GM20431 (cell line): Measurements from ENCODE around the gene CMTM2.
"Not testable (repeated sequence)": the region's sequence is repeated elsewhere in the genome, so short reads cannot be mapped to it uniquely, and the experiment has no call there.

Source experiments
- in situ Hi-C: fragments of 300-500 bp; cut with MseI, MboI; formaldehyde crosslinking; loops from one replicate; pipeline ENCODE4 v1.15.0; 2020; ENCODE audit warnings: low sequenced_read_pairs; ENCODE audit not compliant: unreplicated experiment

CMTM2 gene

DNA sequence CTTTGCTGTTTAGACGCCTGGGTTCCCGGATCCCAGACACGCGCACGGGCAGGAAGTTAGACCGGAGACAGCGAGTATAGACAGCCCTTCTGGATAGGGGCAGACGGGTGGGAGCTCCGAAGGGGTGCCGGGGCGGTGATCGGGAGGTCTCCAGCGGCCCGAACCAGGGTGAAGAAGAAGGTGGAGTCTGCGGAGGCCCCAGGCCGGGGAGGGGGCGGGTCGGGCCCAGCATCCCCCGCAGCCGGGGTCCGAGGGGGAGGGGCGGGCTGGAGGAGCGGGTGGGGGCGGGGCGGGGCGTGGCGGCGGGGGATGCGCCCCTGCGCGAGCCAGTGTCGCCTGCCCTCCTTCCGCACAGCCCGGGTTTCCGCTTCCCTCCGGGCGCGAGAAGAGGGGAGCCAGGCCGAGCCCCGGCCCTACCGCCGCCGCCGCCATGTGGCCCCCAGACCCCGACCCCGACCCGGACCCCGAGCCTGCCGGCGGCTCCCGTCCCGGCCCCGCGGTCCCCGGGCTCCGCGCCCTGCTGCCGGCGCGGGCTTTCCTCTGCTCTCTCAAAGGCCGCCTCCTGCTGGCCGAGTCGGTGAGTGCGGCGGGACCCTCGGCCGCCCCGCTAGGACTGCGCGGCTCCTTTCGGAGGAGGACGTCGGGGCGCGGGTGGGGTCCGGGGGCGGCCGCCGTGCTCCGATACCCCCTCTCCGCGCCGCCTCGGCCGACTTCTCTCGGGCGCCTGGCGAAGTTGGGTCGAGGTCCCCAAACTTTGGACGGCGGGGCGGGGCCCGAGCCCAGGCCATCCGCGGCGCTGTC lies 25.3 kb downstream of the CMTM2 start, which contains the start of gene CMTM3:
CMTM3 (plus strand) TSS at position 329 of the 801 bp plus-strand sequence; CDS start at position 431, 102 bp downstream.
- in situ Hi-C loops = no loop called here

DNA sequence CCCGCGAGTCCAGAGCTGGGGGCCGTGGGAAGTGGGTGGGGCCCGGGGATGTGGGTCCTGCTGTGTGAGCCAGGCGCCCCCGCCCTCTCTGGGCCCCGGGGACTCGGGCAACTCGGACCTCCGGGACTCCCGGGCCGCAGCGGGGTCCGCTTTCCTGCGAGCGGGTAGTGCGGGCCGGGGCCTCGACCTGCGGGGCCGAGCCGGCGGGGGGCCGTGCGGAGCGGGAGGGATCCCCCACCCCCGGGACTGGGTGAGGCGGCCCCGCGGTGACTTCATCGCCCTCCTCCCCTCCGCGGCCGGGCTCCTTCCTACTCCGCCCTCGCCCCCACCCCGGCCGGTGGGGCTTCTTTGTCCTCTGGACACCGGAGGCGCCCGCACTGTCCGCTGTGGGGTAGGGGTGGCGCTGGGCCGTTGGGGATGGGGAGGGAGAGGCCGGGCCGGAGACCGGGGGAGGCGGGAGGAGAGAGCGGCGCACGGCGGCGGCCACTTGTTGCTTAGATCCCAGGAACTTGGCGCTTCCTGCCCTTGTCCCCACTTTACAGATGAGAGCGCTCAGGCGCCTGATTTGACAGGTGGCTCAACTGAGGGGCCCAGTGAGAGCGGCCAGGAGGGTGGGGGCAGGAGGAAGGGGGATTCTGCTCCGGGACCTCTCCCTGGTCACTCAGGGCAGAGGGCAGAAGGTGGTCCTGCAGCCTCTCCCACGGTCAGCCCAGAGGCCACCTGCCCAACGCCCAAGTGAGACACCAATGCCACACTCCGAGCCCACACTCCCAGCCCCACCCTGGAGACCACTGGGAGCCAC lies 26.1 kb downstream of the CMTM2 start:
- in situ Hi-C loops = no loop called here

DNA sequence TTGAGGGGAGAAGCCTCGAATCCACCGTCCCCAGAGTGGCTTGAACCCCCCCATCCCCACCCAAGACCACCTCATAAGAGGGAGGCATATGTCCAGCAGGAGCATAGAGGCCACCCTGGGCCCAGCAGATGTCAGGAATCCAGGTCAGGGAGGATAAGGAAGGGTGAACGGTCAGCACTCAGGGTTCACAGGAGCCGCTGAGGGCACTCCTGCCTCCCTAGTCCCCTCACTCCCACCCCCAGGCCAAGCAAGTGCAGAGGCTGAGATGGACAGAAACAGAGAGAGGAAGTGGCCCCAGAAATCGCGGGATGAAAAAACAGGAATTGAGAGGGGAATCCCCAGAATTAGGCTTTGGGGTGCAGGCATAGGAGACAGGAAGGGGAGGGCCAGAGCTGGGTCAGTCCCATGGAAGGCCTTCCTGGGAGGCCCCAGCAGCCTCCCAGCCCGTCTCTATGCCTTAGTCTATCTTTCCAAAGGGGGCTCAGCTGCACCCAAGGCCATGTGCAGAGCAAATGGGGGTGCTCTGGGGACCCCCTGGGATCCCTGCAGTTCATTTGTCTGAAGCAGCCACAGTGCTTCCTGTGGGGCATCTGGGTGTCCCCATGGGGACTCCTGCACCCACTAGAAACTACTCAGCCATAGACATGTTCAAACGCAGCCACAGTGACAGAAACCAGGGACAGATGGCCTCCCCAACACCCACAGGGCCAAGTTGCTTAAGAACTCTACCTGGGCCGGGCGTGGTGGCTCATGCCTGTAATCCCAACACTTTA lies 26.9 kb downstream of the CMTM2 start:
- in situ Hi-C loops = no loop called here

DNA sequence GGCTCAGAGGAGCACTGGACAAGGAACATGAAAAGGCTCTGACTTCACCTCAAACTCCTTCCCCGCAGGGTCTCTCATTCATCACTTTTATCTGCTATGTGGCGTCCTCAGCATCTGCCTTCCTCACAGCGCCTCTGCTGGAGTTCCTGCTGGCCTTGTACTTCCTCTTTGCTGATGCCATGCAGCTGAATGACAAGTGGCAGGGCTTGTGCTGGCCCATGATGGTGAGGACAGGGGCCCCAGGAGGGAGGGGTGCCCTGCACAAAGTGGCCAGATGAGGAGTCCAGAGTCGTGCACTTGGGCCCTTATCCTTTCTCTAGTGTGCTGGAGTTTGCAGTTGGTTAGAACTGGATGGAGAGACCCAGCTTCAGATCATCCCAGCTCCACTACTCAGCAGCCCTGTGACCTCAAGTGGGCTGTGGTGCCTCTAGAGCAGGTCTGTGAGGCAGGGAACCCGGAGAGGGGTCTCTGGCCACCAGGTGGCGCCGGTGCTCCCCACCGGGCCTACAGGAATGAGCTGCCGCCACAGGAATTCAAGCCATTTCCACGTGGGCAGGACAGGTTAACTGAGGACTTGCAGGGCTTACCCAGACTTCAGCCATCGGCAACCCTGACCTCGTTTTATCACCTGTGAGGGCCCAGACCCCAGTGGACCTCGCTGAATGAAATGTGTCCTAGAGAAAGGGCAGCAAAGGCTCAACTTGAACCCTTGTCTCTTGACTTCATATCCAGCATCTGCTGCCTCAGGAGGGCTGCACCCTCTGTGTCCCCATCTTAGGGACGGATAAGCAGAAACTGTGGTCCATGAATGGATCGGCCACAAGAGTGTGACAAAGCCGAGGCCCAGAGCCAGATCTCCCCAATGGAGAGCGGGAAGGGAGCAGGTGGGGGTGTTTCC lies 29.2 kb downstream of the CMTM2 start:
- in situ Hi-C loops = no loop called here

DNA sequence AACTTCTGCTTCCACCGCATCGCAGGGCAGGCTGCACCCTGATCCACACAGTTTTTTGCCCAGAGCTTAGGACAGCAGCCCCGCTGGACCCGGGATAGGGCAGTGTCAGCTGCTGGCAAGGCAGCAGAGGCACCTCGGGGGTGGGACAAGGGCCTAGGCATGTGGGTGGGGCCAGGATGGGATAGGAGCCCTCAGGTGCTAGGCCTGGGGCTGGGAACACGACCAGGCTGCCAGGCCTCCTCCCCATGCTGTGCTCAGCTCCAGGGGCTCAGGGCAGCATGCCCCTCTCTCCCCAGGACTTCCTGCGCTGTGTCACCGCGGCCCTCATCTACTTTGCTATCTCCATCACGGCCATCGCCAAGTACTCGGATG lies 29.9 kb downstream of the CMTM2 start:
- in situ Hi-C loops = no loop called here

DNA sequence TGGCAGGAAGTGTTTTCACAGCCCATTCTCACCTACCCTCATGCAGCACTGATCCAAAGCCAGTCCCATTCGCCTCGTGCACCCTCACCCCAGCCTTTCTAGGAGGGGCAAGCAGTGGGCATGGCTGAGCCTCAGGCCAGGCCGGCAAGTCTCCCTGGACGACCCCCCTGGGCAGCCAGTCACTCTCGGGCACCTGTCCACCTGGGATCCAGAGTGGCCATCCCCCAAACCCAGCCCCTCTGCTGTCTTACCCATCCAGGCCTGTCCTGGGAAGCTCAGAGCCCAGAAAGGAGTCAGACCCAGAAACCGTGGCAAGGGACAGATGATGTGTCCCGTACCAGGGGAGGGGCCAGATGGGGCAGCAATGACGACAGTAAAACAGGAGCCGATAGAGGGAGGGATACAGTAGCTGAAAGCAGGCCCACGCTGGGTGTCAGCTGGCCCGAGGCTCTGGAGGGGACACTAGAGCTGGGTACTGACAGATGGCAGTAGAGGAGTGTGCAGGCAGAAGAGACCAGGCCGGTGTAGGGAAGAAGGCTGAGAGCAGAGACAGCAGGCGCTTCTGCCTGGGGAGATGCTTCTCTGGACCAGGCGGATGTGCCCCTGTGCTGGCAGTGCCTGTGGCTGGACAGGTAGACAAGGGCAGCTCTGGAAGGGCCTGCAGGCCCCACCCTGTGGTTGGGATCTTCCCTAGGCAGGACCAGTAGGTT lies 31.0 kb downstream of the CMTM2 start:
- in situ Hi-C loops = no loop called here

DNA sequence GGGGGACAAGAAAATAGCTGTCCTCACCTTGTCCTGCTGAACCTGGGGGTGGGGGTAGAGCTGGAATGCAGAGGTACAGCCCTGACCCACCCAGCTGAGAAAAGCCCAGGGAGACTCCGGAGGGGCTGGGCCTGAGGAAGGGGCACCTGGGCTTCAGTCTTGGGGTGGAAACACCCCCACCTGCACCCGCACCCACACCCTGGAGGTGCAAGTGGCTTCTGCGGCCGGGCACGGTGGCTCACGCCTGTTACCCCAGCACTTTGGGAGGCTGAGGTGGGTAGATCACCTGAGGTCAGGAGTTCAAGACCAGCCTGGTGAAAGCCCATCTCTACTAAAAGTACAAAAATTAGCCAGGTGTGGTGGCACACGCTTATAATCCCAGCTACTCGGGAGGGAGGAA lies 32.6 kb downstream of the CMTM2 start:
- in situ Hi-C loops = not testable (repeated sequence)

DNA sequence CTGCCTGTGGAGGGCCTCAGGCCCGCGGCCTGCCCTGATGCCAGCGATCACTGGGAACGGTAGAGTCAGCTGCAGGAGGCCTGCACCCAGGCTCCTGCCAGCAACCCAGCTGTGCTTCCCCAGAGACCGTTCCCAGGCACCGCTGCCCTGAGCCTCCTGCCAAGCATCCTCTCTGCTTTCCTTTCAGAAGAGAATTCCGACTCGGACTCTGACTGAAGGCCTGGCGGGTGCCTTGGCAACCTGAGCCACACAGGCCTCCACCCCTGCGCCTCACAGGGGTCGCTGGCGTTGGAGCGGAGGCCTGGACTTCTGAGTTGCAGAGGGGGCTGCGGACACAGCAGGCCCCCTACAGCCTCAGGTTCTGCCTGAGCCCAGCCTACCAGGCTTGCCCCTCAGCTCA lies 33.2 kb downstream of the CMTM2 start:
- in situ Hi-C loops = no loop called here

DNA sequence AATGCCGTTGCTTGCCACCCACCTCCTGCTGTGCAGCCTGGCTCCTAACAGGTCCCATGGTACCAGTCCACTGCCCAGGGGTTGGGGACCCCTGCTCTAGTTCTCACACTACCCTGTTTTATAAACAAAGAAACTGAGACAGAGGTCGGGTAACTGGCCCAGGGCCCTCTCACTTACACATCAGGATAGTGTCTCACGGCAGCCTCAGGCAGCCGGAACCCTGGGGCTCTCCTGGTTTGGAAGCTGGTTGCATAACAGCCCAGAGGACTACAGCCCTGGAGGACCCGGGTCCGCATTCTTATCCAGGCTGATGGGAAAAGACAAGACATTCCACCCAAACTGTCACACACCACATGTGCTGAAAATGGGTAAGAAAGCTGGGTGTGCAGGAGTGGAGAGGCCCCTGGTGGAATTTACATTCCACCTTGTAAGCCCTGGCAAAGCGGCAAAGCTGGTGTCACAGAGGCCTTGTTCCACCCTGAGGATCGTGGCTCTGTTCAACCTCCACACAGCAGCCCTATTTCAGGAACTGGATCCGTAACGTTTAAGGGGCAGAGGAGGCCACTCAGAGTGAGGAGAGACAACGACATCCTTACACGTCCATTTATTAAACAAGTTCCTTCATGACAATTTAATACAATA lies 35.0 kb downstream of the CMTM2 start:
- in situ Hi-C loops = no loop called here

DNA sequence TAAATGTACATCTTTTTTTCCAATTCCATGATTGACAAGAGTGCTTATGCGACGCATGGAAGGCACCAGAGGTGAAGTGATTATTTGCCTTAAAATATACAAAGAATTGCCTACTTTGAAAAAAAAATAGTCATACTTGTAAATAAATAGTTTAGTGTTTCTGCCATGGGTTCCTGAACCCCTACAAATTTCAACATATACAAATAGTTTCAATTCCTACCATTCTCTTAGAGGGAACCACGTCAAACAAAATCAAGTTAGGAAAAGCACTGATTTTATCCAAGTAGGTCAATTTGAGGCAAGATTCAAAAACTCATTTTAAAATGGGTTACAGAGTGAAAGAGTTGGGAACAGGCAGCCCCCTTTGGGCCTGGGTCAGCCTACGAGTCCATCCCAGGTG lies 36.9 kb downstream of the CMTM2 start:
- in situ Hi-C loops = no loop called here

DNA sequence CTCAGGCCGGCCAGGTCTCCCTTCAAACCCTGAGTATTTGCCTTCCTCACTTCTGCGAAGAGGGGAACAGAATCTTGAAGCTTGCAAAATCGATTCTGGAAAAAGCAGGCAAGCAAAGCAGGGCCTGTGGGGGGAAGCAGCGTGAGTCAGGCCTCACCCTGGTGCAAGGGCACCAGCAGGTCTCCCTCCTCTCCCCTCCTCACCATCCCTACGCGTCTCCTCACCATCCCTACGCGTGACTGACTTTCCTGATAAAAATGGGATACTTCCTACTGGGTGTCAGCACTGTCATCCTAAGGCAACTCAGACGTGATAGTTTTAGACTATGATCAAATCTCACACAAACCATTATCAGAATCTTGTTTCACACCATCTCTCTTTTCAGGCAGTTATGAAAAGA lies 37.3 kb downstream of the CMTM2 start:
- in situ Hi-C loops = no loop called here

DNA sequence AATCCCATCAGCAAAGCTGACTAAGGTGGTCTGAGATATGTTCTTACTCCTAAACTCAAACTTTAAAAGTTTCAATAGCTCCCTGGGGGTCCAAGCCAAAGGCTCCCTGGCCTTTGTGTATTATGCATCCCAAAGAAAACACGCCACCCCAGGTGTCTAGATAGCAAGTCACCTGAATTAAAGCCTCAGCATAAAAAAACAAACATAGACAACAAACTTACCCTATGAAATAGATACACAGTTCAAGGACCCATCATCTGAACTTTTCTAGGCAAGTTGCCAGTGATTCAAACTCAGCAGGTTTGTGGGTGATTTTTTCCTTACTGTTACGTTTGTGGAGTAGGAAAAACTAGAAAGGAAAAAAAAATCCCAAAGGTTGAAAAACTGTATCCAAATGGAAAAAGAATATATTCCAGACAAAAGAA lies 37.8 kb downstream of the CMTM2 start:
- in situ Hi-C loops = no loop called here

DNA sequence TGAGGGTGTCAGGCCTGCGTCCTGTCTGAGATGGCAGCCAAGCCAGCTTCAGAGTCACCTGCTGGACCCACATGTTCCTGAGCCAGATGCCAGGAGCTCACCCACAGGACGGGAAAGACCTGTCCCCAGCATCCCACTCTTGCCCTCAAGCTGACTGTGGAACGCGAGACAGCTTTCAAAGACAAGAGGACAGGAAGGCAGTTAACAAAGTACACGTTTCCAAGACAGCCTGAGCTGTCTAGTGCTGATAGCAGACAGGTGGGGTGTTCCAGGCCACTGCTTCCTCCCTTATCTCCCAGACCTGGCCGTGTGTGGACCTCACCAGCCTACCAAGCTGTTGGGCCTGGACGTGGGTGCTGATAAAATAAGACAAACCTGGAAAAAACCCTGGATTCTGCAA lies 38.5 kb downstream of the CMTM2 start:
- in situ Hi-C loops = no loop called here

DNA sequence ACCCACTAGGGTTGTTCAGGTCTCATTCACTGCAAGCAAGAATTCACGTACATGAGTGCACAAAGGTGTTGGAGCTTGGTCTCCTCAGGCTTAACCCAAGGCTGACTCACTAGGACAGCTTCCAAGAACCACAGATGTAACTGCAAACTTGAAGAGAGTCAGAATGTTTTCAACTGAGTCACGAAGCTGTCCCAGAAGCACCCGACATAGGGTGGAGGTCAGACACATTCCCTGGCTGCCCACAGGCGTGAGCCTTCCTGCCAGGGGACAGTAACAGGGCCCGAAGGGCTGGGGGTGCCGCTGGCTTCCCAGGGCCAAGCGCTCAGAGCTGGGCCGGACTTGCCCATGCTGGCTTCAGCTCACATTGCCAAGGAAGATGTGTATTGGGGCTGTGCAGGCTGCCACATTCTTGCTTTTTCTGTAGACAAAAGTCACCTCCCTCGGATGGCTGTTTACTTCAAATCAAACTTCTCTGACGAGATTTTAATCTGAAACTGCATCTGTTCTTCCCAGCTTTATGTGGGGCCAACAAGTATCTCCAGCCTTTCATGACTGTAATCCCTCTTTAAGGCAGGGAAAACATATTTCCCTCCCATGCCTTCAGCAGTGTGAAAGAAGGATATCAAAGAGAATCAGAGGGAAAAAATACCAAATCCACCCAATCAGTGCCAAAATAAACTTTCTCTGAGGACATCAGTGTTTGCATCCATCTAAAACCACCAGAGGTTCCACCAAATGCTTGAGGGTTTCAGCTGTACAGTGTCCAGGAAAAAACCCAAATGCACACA lies 39.5 kb downstream of the CMTM2 start:
- in situ Hi-C loops = no loop called here

DNA sequence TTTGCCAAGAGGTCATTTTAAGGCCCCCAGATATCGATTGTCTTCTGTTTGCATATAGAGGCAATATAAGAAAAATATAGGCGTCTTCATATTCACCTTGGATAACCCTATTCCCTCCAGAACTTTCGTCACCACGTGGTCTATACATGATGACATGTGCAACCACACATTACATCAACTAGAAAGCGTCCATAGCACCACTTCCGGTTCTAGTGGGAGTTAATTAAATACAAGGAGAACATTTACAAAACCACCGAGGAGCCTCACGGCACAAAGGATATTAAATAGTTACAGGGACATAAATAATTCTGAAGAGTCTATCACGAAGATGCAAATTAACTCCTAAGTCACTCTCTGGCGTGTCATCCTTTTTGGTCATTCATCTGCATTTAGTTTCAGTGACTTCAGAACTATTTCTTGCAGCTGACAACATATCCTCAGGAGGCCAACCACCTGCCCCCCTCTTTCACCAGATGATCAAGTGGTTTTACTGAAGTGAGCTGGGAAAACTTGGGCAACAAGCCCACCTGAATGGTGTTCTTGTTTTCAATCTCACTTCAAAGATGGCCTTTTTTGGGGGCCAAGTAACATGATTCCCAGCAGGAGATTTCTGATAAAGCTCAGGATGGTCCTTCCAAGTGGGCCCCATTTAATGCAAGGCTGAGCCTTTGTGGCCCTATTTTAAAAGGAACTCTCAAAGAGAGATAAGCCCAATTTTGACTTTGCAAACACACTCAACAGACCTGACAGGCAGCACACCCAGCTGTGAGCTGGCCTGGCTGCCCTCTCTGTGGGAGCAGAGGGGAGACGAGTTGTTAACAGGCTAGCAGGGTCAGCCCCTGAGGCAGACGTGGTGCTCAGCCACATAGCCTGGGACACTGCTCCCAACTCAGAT lies 40.5 kb downstream of the CMTM2 start:
- in situ Hi-C loops = no loop called here

DNA sequence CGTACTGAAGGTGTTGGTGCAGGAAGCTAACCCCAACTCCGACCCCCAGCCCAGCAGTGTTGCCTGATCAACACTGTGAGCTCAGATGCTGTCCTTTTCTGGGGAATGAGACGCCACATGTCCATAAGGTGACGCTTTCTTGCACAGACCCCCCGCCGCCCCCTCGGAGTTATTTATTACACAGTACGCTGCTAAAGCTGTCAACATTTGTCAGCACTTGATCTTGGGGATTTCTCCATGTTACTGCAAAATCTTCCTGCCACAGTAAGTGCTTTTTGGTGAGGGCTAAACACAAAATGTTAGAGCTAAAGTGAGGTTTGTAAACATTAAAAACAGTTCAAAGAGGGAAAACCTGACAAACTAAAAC lies 41.1 kb downstream of the CMTM2 start:
- in situ Hi-C loops = no loop called here

DNA sequence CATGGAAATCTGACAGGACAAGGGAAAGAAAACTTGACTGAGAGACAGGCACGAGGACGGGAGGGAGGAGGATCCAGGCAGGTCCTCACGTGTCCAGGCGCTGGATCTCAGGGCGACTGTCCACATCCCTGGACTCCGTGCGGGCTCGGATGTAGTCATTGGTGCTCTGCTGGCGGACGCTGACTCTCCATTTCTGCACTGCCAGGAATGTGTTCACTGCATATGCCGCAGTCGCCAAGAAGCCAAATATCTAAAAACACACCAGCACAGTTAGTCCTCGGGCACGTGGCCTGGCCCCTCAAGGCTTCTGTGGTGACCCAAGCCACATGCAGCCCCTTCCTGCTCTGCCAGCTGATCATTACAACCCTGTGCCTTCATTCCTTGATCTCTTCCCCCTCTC lies 42.7 kb downstream of the CMTM2 start:
- in situ Hi-C loops = no loop called here
